Measurements from ENCODE around the gene CEPT1. TPM values are rescaled to one million over a fixed set of nuclear protein-coding genes. Genes with fewer than 3 reads are reported as not detected.

The CEPT1 gene
- total RNA-seq, 1 donor from 2014 or later, result 53.4 TPM

DNA sequence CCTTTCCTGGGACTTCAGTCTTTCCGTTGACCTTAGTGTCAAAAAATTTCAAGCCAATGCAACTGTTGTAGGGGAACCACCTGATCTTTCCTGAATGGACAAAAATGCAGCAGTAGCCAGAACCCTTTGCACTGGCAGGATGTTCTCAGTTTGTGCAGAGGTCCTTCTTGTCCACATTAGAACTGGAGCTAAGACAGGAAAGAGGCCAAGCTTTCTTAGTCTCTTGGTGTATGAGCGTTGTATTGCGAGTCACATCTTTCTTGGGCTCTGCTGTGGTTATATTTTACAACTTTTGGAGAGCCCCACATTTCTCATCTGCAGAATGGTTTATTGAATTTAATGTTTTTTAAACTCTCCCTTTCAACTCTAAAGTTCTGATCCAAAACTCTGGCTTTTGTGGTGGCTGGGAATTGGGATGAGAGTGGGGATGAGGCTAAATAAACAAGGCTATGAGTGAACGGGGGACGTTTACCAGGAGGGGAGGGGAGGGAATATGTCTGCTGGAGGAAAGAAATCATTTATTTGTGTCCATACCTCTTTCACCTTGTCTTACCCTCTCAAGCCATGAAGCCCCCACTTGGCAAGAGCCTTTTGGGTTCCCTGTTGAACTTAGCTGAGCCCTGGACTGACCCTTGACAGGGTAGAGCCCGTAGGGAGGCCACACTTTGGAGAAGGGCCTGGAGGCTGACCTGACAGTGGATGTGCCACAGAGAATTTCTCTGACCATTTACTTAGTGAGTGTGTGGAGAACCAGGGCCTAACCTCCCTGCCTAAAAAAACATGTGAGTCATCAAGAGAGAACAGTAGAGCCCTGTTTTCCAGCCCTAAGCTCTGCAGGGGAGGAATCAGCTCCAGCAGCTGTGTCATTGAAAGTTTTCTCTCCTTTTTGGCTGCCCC is 88.1 kb downstream of the CEPT1 start:
- H3K4me1 ChIP-seq, result peaks cover 37% of the 10 kb centered on the region
- H3K36me3 ChIP-seq, result no peaks in the 10 kb centered on the region
- H3K9me3 ChIP-seq, result no peaks in the 10 kb centered on the region
- peak; percentile 55 to 78 for ATAC-seq
- no peak for DNase-seq
- H3K27me3 ChIP-seq (ENCODE audit: low read depth), result no peaks in the 10 kb centered on the region
- intact Hi-C loops (cut with DNase I), result loop anchor here (10.0 kb wide), 1 partner anchor 177 kb away; no protein-coding TSS in a partner anchor
- peak overlapping the region; percentile 28 for H3K27ac ChIP-seq
- no peak overlapping the region for H3K4me3 ChIP-seq
- TF ChIP-seq, protein P1, sequence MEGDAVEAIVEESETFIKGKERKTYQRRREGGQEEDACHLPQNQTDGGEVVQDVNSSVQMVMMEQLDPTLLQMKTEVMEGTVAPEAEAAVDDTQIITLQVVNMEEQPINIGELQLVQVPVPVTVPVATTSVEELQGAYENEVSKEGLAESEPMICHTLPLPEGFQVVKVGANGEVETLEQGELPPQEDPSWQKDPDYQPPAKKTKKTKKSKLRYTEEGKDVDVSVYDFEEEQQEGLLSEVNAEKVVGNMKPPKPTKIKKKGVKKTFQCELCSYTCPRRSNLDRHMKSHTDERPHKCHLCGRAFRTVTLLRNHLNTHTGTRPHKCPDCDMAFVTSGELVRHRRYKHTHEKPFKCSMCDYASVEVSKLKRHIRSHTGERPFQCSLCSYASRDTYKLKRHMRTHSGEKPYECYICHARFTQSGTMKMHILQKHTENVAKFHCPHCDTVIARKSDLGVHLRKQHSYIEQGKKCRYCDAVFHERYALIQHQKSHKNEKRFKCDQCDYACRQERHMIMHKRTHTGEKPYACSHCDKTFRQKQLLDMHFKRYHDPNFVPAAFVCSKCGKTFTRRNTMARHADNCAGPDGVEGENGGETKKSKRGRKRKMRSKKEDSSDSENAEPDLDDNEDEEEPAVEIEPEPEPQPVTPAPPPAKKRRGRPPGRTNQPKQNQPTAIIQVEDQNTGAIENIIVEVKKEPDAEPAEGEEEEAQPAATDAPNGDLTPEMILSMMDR (IDR thresholded peaks at IDR 0.05), result no peak

DNA sequence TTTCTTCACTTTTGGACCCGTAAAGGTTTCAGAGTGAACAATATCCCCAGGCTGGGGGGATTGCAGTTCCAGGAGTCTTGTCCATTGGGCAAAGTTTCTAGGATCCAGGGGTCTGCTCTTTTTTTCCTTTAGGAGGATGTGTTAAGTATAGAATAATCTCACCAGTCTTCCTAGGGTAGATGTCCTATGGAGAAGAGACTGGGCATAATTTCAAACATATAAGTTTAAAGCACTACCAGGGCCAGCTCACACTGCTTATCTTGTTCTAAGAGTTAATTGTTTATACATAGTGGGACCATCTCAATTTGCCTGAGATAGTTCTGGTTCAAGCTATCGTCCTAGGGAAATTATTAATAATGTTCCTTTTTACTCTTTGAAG is 88.7 kb downstream of the CEPT1 start:
- Histone ChIP-seq H3K4me1 (peaks cover 34% of the 10 kb centered on the region), H3K27ac (no peak overlapping the region), H3K9me3 (no peaks in the 10 kb centered on the region), H3K27me3 (ENCODE audit: low read depth) (no peaks in the 10 kb centered on the region), H3K36me3 (no peaks in the 10 kb centered on the region), H3K4me3 (no peak overlapping the region)
- intact Hi-C loops (cut with DNase I), result loop anchor here (10.0 kb wide), 1 partner anchor 176 kb away; no protein-coding TSS in a partner anchor
- DNase-seq (no peak), ATAC-seq (no peak)
- TF ChIP-seq, protein P1 (IDR thresholded peaks at IDR 0.05), result no peak

DNA sequence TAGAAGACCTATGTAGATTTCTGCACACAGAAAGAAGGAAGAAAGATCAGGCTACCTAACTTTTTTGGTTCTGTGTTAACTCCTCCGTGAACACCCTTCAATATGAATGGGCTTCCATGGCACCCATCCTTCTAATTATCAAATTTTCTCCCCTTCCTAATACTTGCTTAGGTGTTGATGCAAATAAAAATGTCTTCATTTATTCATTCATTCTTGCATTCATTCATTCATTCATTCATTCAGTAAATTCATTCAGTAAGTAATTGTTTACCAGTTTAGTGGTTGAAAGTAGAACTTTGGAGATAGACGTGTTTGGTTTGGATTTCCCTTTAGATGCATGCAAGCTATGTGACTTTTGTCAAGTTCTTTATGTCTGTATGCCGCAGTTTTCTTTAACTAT is 92.1 kb downstream of the CEPT1 start:
- intact Hi-C loops (cut with DNase I), result no loop called here
- Histone ChIP-seq H3K27me3 (ENCODE audit: low read depth) (no peaks in the 10 kb centered on the region), H3K9me3 (no peaks in the 10 kb centered on the region), H3K36me3 (no peaks in the 10 kb centered on the region), H3K4me1 (peaks cover 18% of the 10 kb centered on the region), H3K4me3 (no peak overlapping the region), H3K27ac (no peak overlapping the region)
- no peak for ATAC-seq
- TF ChIP-seq, protein P1 (IDR thresholded peaks at IDR 0.05), result no peak
- DNase-seq, result no peak

DNA sequence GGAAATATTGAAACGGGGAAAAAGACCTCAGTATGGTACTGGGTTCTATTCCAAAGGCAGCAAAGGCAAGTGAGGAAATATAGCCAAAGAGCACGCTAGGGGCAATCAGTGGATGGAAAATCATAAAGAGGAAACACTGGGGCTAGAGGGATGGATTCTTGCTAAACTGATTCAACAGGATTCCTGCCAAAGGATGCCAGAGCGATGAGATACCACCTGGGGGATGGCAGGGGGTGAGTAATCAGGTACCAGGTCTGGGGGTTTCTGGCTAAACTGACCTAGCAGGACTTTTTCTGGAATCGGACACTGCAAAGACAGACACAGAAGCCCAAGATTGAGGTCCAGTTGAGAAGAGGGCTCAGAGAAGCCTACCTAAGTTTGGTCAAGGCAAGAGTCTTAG is 94.2 kb downstream of the CEPT1 start:
- no peak for DNase-seq
- intact Hi-C loops (cut with DNase I), result no loop called here
- Histone ChIP-seq H3K9me3 (no peaks in the 10 kb centered on the region), H3K27me3 (ENCODE audit: low read depth) (no peaks in the 10 kb centered on the region), H3K36me3 (no peaks in the 10 kb centered on the region), H3K27ac (no peak overlapping the region), H3K4me1 (no peaks in the 10 kb centered on the region), H3K4me3 (no peak overlapping the region)
- ATAC-seq, result no peak
- TF ChIP-seq, protein P1 (IDR thresholded peaks at IDR 0.05), result no peak

Other genes starting within 250 kb of the CEPT1 start
- gene LRIF1, start 176.3 kb upstream of the CEPT1 start, total RNA-seq, result 8.8 TPM
- gene DRAM2, start 130 bp upstream of the CEPT1 start, total RNA-seq, result 73.9 TPM
- gene DENND2D, start 60.4 kb downstream of the CEPT1 start, total RNA-seq, result 113 TPM
- 31.2 TPM for gene CHI3L2, start 87.5 kb downstream of the CEPT1 start, total RNA-seq
- 10.9 TPM for gene CHIA, start 150.6 kb downstream of the CEPT1 start, total RNA-seq

All from lower lobe of right lung (tissue), 2 donors.